IMR-90 (cell line): Measurements from ENCODE around the gene COX19. TPM values are rescaled to one million over a fixed set of nuclear protein-coding genes. Genes with fewer than 3 reads are reported as not detected.

Source experiments
- ATAC-seq: fragments of 200-7000 bp; cut with Tn5 transposase; 2 replicates; pipeline ENCODE4 v1.9.1; 2020; ENCODE audit warnings: low read depth, mild to moderate bottlenecking, moderate library complexity
- BruUV-seq: library from RNA; stranded (reverse); fragments of 400-500 nt; replicated peaks from 2 replicates; lab custom pipeline; 2021; lab: Mats Ljungman, UMichigan
- CTCF ChIA-PET: fragments of 300-600 bp; formaldehyde crosslinking; extraction: SDS; loops from one replicate; lab custom pipeline; 2021; ENCODE audit warnings: antibody characterized with exemption; lab: Yijun Ruan, JAX
- POLR2A ChIA-PET: fragments of 300-600 bp; sonication (Branson Sonifier 250); formaldehyde crosslinking; loops from one replicate; lab custom pipeline; 2022; ENCODE audit warnings: antibody characterized with exemption; ENCODE audit not compliant: unreplicated experiment; lab: Charles Lee
- DNase-seq: peaks from one replicate; pipeline ENCODE4 v3.0.0; 2013
- H2AFZ ChIP-seq: replicated peaks from 2 replicates; pipeline ENCODE3; 2013; ENCODE audit warnings: low read length, mild to moderate bottlenecking; ENCODE audit not compliant: poor library complexity
- H2AK5ac ChIP-seq: 2 replicates; pipeline ENCODE4 v1.6.1; 2013; ENCODE audit warnings: low read depth, low read length, inconsistent platforms
- H2AK9ac ChIP-seq: replicated peaks from 2 replicates; pipeline ENCODE3; 2013; ENCODE audit warnings: mild to moderate bottlenecking, low read depth, low read length, moderate library complexity; ENCODE audit not compliant: poor library complexity
- H2BK120ac ChIP-seq: 2 replicates; pipeline ENCODE4 v1.6.1; 2013; ENCODE audit warnings: low read depth, low read length, inconsistent platforms
- H2BK15ac ChIP-seq: 3 replicates; pipeline ENCODE4 v1.6.1; 2013; ENCODE audit warnings: low read depth, low read length, inconsistent platforms
- H2BK20ac ChIP-seq: 2 replicates; pipeline ENCODE4 v1.6.1; 2013; ENCODE audit warnings: low read depth, mild to moderate bottlenecking, inconsistent platforms, low read length, moderate library complexity
- H2BK5ac ChIP-seq: 2 replicates; pipeline ENCODE4 v1.6.1; 2013; ENCODE audit warnings: mild to moderate bottlenecking, low read depth, low read length, inconsistent platforms; ENCODE audit not compliant: poor library complexity, severe bottlenecking
- H3K14ac ChIP-seq: replicated peaks from 2 replicates; pipeline ENCODE4 v1.6.1; 2013; ENCODE audit warnings: low read depth, low read length, inconsistent platforms
- H3K18ac ChIP-seq: 2 replicates; pipeline ENCODE4 v1.6.1; 2013; ENCODE audit warnings: low read depth, low read length, control low read depth
- H3K23ac ChIP-seq: 2 replicates; pipeline ENCODE4 v1.6.1; 2013; ENCODE audit warnings: low read depth, low read length, inconsistent platforms
- H3K27ac ChIP-seq: 2 replicates; pipeline ENCODE4 v1.5.1; 2013; ENCODE audit warnings: mild to moderate bottlenecking, control low read depth, low read length; ENCODE audit not compliant: insufficient read depth
- H3K27me3 ChIP-seq: 2 replicates; pipeline ENCODE4 v1.6.1; 2013; ENCODE audit warnings: low read length; ENCODE audit not compliant: control insufficient read depth, insufficient read depth
- H3K36me3 ChIP-seq: 2 replicates; pipeline ENCODE4 v1.6.1; 2013; ENCODE audit warnings: low read length, mixed read lengths; ENCODE audit not compliant: control insufficient read depth, insufficient read depth
- H3K4ac ChIP-seq: 2 replicates; pipeline ENCODE4 v1.6.1; 2013; ENCODE audit warnings: low read depth, low read length, inconsistent platforms
- H3K4me1 ChIP-seq: 2 replicates; pipeline ENCODE4 v1.6.1; 2013; ENCODE audit warnings: low read length, mixed read lengths; ENCODE audit not compliant: control insufficient read depth, insufficient read depth
- H3K4me2 ChIP-seq: 2 replicates; pipeline ENCODE4 v1.6.1; 2013; ENCODE audit warnings: low read depth, mild to moderate bottlenecking, control low read depth, low read length, moderate library complexity
- H3K4me3 ChIP-seq: 2 replicates; pipeline ENCODE4 v1.5.1; 2013; ENCODE audit warnings: low read depth, mild to moderate bottlenecking, control low read depth, low read length, moderate library complexity; ENCODE audit not compliant: insufficient read depth
- H3K56ac ChIP-seq: 2 replicates; pipeline ENCODE4 v1.6.1; 2013; ENCODE audit warnings: low read length, inconsistent platforms; ENCODE audit not compliant: insufficient read depth; ENCODE audit errors: extremely low read depth
- H3K79me1 ChIP-seq, 2 experiments: 2 replicates each; pipeline ENCODE4 v1.6.1; 2013; ENCODE audit warnings: low read length in 2 of 2, inconsistent platforms in 1 of 2, low read depth in 1 of 2
- H3K9ac ChIP-seq: 2 replicates; pipeline ENCODE4 v1.6.1; 2013; ENCODE audit warnings: low read depth, low read length, control low read depth
- H3K9me1 ChIP-seq: 2 replicates; pipeline ENCODE4 v1.6.1; 2013; ENCODE audit warnings: low read length, inconsistent platforms; ENCODE audit not compliant: insufficient read depth
- H3K9me3 ChIP-seq: 2 replicates; pipeline ENCODE4 v1.6.1; 2013; ENCODE audit warnings: low read length; ENCODE audit not compliant: control insufficient read depth, insufficient read depth
- H4K20me1 ChIP-seq: 2 replicates; pipeline ENCODE4 v1.6.1; 2013; ENCODE audit warnings: low read length, inconsistent platforms; ENCODE audit not compliant: insufficient read depth
- H4K5ac ChIP-seq: 2 replicates; pipeline ENCODE4 v1.6.1; 2013; ENCODE audit warnings: mild to moderate bottlenecking, low read depth, low read length, control low read depth
- H4K8ac ChIP-seq, 2 experiments: 2 replicates each; pipeline ENCODE4 v1.6.1; 2013; ENCODE audit warnings: low read depth in 2 of 2, low read length in 2 of 2, control low read depth in 1 of 2, inconsistent platforms in 1 of 2
- H4K91ac ChIP-seq: 2 replicates; pipeline ENCODE4 v1.6.1; 2013; ENCODE audit warnings: low read depth, low read length, inconsistent platforms; ENCODE audit not compliant: insufficient read depth
- BHLHE40 ChIP-seq: fragments of 150-350 bp; IDR thresholded peaks from 2 replicates; pipeline ENCODE4 v1.6.1; 2016; ENCODE audit warnings: mild to moderate bottlenecking, low read depth, low read length
- CEBPB ChIP-seq: IDR thresholded peaks from 2 replicates; pipeline ENCODE4 v1.6.1; 2012; ENCODE audit warnings: low read depth, low read length, improper control_type of control experiment
- CHD1 ChIP-seq: IDR thresholded peaks from 2 replicates; pipeline ENCODE4 v1.6.1; 2012; ENCODE audit warnings: low read depth, low read length, improper control_type of control experiment
- CTCF ChIP-seq: conservative IDR thresholded peaks from 2 replicates; pipeline ENCODE4 v1.5.1; 2012; ENCODE audit warnings: mild to moderate bottlenecking, low read depth, low read length, improper control_type of control experiment
- ELK1 ChIP-seq: fragments of 150-350 bp; IDR thresholded peaks from 2 replicates; pipeline ENCODE4 v1.6.1; 2016; ENCODE audit warnings: low read depth, mild to moderate bottlenecking, low read length, moderate library complexity, borderline replicate concordance
- FOS ChIP-seq: fragments of 150-350 bp; IDR thresholded peaks from 2 replicates; pipeline ENCODE4 v1.6.1; 2016; ENCODE audit warnings: low read depth, low read length
- MAFK ChIP-seq: IDR thresholded peaks from 2 replicates; pipeline ENCODE4 v1.6.1; 2012; ENCODE audit warnings: low read depth, low read length, improper control_type of control experiment
- MAZ ChIP-seq: IDR thresholded peaks from 2 replicates; pipeline ENCODE4 v1.6.1; 2012; ENCODE audit warnings: low read depth, mild to moderate bottlenecking, low read length, improper control_type of control experiment, moderate library complexity, borderline replicate concordance
- MXI1 ChIP-seq: IDR thresholded peaks from 2 replicates; pipeline ENCODE4 v1.6.1; 2012; ENCODE audit warnings: low read depth, mild to moderate bottlenecking, low read length, moderate library complexity, borderline replicate concordance
- NFE2L2 ChIP-seq: fragments of 150-350 bp; IDR thresholded peaks from 2 replicates; pipeline ENCODE4 v1.6.1; 2016; ENCODE audit warnings: low read depth, mild to moderate bottlenecking, low read length
- POLR2A ChIP-seq: IDR thresholded peaks from 2 replicates; pipeline ENCODE4 v1.6.1; 2012; ENCODE audit warnings: mild to moderate bottlenecking, low read depth, low read length
- RAD21 ChIP-seq: IDR thresholded peaks from 2 replicates; pipeline ENCODE4 v1.6.1; 2012; ENCODE audit warnings: low read length, improper control_type of control experiment
- RCOR1 ChIP-seq: IDR thresholded peaks from 2 replicates; pipeline ENCODE4 v1.6.1; 2012; ENCODE audit warnings: mild to moderate bottlenecking, low read length, improper control_type of control experiment; ENCODE audit not compliant: insufficient replicate concordance
- RFX5 ChIP-seq: IDR thresholded peaks from 2 replicates; pipeline ENCODE4 v1.8.0; 2012; ENCODE audit warnings: low read depth, mild to moderate bottlenecking, low read length, moderate library complexity
- SMC3 ChIP-seq: fragments of 150-350 bp; IDR thresholded peaks from 2 replicates; pipeline ENCODE4 v1.6.1; 2016; ENCODE audit warnings: low read depth, mild to moderate bottlenecking, antibody characterized with exemption, low read length, moderate library complexity
- USF2 ChIP-seq: fragments of 150-350 bp; IDR thresholded peaks from 2 replicates; pipeline ENCODE4 v1.6.1; 2017; ENCODE audit warnings: mild to moderate bottlenecking, antibody characterized with exemption, low read length, low read depth
- WGBS, 2 experiments: methylation state at CpG; one replicate each; pipeline versions ENCODE4 v1.1.5 to v1.1.7; 2013; ENCODE audit warnings: missing lambda C conversion rate in 2 of 2; ENCODE audit not compliant: insufficient read length in 1 of 2; ENCODE audit errors: extremely low coverage in 2 of 2; 5-methylcytosine and 5-hydroxymethylcytosine counted together
- dilution Hi-C: fragments of 300-500 bp; cut with HindIII; formaldehyde crosslinking; loops from one replicate; pipeline ENCODE4 v1.14.3; 2018; ENCODE audit warnings: low sequenced_read_pairs; ENCODE audit not compliant: unreplicated experiment
- in situ Hi-C: fragments of 300-500 bp; cut with MboI; formaldehyde crosslinking; loops from 3 replicates; pipeline ENCODE4 v1.14.3; 2019; ENCODE audit warnings: low sequenced_read_pairs, inconsistent platforms, mixed read lengths
- intact Hi-C: fragments of 100-400 bp; cut with micrococcal nuclease; formaldehyde crosslinking; loops from 2 replicates; pipeline ENCODE4 v1.10.0; 2022
- polyA plus RNA-seq, 3 experiments: library from polyadenylated mRNA; depleted of rRNA; stranded (reverse); fragments of >200 nt; gene quantifications; 2 replicates each; pipeline ENCODE4 v1.2.3, GENCODE V29; 2012; ENCODE audit warnings: low replicate concordance in 1 of 3
- total RNA-seq: library from RNA; depleted of rRNA; stranded (reverse); fragments of >200 nt; gene quantifications from 2 replicates; pipeline ENCODE4 v1.2.3, GENCODE V29; 2012

Gene COX19
- total and polyA plus RNA-seq, 2 of the 4 experiments (the other 2 are of a cell fraction), result 3.9 to 7.3 TPM

- no TSS peak for BruUV-seq
- H2AFZ ChIP-seq, result peak overlapping the region; percentile 63
- no peak overlapping the region for H3K56ac ChIP-seq
- H3K14ac ChIP-seq, result no peak overlapping the region
- no peaks in the 10 kb centered on the region for H3K4me1 ChIP-seq
- no peak overlapping the region for H2BK15ac ChIP-seq
- H2AK9ac ChIP-seq, result no peak overlapping the region
- WGBS, 2 experiments, result 80% methylated on average over 1 of the region's 17 CpGs; no CpG with 5 or more reads in 1 of the 2 experiments
- DNase-seq, result no peak
- H4K20me1 ChIP-seq, result no peaks in the 10 kb centered on the region
- no peak overlapping the region for H2BK20ac ChIP-seq
- no peak overlapping the region for H3K23ac ChIP-seq
- TF ChIP-seq RAD21 (no peak), RFX5 (no peak), CTCF (no peak), MXI1 (no peak), CEBPB (no peak), ELK1 (no peak), MAFK (no peak), SMC3 (no peak), POLR2A (no peak), BHLHE40 (no peak), FOS (no peak), USF2 (no peak), NFE2L2 (no peak), RCOR1 (no peak), CHD1 (no peak), MAZ (no peak)
- in situ Hi-C loops, result no loop called here
- no peaks in the 10 kb centered on the region for H3K9me3 ChIP-seq
- H2BK5ac ChIP-seq, result no peak overlapping the region
- ATAC-seq, result peak; percentile 29; the same call in 1 of the 2 replicates
- no peak overlapping the region for H3K4ac ChIP-seq
- no peak overlapping the region for H4K8ac ChIP-seq
- no peaks in the 10 kb centered on the region for H3K9me1 ChIP-seq
- dilution Hi-C loops, result no loop called here
- H3K9ac ChIP-seq, result no peak overlapping the region
- no peak overlapping the region for H3K4me2 ChIP-seq
- intact Hi-C loops, result no loop called here
- H3K36me3 ChIP-seq, result no peaks in the 10 kb centered on the region
- ChIA-PET POLR2A (interaction anchor here (0.6 kb wide), 1 partner anchor 76 kb away, joined by 10 read pairs; no protein-coding TSS in a partner anchor), CTCF (interaction anchor here (0.6 kb wide), 1 partner anchor 14 kb away, joined by 3 read pairs; no protein-coding TSS in a partner anchor)
- no peaks in the 10 kb centered on the region for H3K79me1 ChIP-seq
- H4K91ac ChIP-seq, result no peak overlapping the region
- H2AK5ac ChIP-seq, result no peak overlapping the region
- no peak overlapping the region for H3K4me3 ChIP-seq
- no peak overlapping the region for H3K18ac ChIP-seq
- no peaks in the 10 kb centered on the region for H3K27me3 ChIP-seq
- no peak overlapping the region for H2BK120ac ChIP-seq
- H3K27ac ChIP-seq, result no peak overlapping the region
- H4K5ac ChIP-seq, result no peak overlapping the region
These were observed 58.9 kb downstream of the COX19 start for GRCh38 chr7:916291-916941.
